H9 (cell line): ENCODE results near the gene AIFM3. TPM values are rescaled to one million over a fixed set of nuclear protein-coding genes. Genes with fewer than 3 reads are reported as not detected.

Experiments used
- DNase-seq: peaks from one replicate; pipeline ENCODE4 v3.0.0-alpha.2; 2017
- H2AFZ ChIP-seq: one replicate; pipeline ENCODE4 v1.6.1; 2013; ENCODE audit warnings: mild to moderate bottlenecking, low read length, control low read depth, moderate library complexity
- H2AK5ac ChIP-seq: 2 replicates; pipeline ENCODE4 v1.6.1; 2013; ENCODE audit warnings: low read length, control low read depth, mixed read lengths; ENCODE audit not compliant: insufficient read length
- H2BK120ac ChIP-seq: one replicate; pipeline ENCODE4 v1.6.1; 2013; ENCODE audit warnings: low read depth, mild to moderate bottlenecking, low read length, control low read depth, inconsistent platforms; ENCODE audit not compliant: poor library complexity, severe bottlenecking
- H2BK12ac ChIP-seq: 2 replicates; pipeline ENCODE4 v1.6.1; 2013; ENCODE audit warnings: low read length, control low read depth, mixed read lengths, low read depth; ENCODE audit not compliant: insufficient read length
- H2BK15ac ChIP-seq: 2 replicates; pipeline ENCODE4 v1.6.1; 2013; ENCODE audit warnings: low read depth, low read length, control low read depth
- H2BK20ac ChIP-seq: one replicate; pipeline ENCODE4 v1.6.1; 2013; ENCODE audit warnings: low read depth, mild to moderate bottlenecking, low read length, control low read depth, inconsistent platforms; ENCODE audit not compliant: poor library complexity, severe bottlenecking
- H2BK5ac ChIP-seq: 2 replicates; pipeline ENCODE4 v1.6.1; 2013; ENCODE audit warnings: low read length, control low read depth, mixed read lengths; ENCODE audit not compliant: insufficient read length
- H3K14ac ChIP-seq: 2 replicates; pipeline ENCODE4 v1.6.1; 2013; ENCODE audit warnings: low read length, control low read depth; ENCODE audit not compliant: insufficient read depth
- H3K18ac ChIP-seq: 2 replicates; pipeline ENCODE4 v1.6.1; 2013; ENCODE audit warnings: low read depth, mild to moderate bottlenecking, mixed read lengths, low read length, control low read depth; ENCODE audit not compliant: insufficient read length
- H3K23ac ChIP-seq: 2 replicates; pipeline ENCODE4 v1.6.1; 2013; ENCODE audit warnings: low read length, control low read depth, mixed read lengths, low read depth; ENCODE audit not compliant: insufficient read length
- H3K23me2 ChIP-seq: 2 replicates; pipeline ENCODE4 v1.6.1; 2013; ENCODE audit warnings: low read depth, mild to moderate bottlenecking, mixed read lengths, low read length, control low read depth; ENCODE audit not compliant: insufficient read length, poor library complexity, severe bottlenecking
- H3K27ac ChIP-seq: 2 replicates; pipeline ENCODE4 v1.5.1; 2013; ENCODE audit warnings: low read length, control low read depth, mixed read lengths, low read depth; ENCODE audit not compliant: insufficient read length
- H3K27me3 ChIP-seq: 2 replicates; pipeline ENCODE4 v1.6.1; 2013; ENCODE audit warnings: low read length, control low read depth, inconsistent platforms; ENCODE audit not compliant: insufficient read depth
- H3K4ac ChIP-seq: 2 replicates; pipeline ENCODE4 v1.6.1; 2013; ENCODE audit warnings: low read depth, mild to moderate bottlenecking, control low read depth, inconsistent platforms, low read length, moderate library complexity
- H3K4me1 ChIP-seq: 2 replicates; pipeline ENCODE4 v1.6.1; 2013; ENCODE audit warnings: low read length, control low read depth, inconsistent platforms; ENCODE audit not compliant: insufficient read depth
- H3K4me2 ChIP-seq: 2 replicates; pipeline ENCODE4 v1.6.1; 2013; ENCODE audit warnings: low read length, control low read depth, mixed read lengths; ENCODE audit not compliant: insufficient read length, insufficient read depth
- H3K56ac ChIP-seq: 2 replicates; pipeline ENCODE4 v1.6.1; 2013; ENCODE audit warnings: low read depth, mild to moderate bottlenecking, mixed read lengths, low read length, control low read depth; ENCODE audit not compliant: insufficient read length
- H3K79me1 ChIP-seq: 2 replicates; pipeline ENCODE4 v1.6.1; 2013; ENCODE audit warnings: low read depth, mild to moderate bottlenecking, moderate library complexity, low read length, control low read depth, inconsistent platforms; ENCODE audit not compliant: insufficient read depth, poor library complexity, severe bottlenecking
- H3K79me2 ChIP-seq: 2 replicates; pipeline ENCODE4 v1.6.1; 2013; ENCODE audit warnings: low read length, control low read depth, inconsistent platforms; ENCODE audit not compliant: insufficient read depth
- H3K9ac ChIP-seq: 2 replicates; pipeline ENCODE4 v1.6.1; 2013; ENCODE audit warnings: low read length, control low read depth, mixed read lengths; ENCODE audit not compliant: insufficient read length; ENCODE audit errors: extremely low read depth
- H3K9me3 ChIP-seq: one replicate; pipeline ENCODE4 v1.6.1; 2013; ENCODE audit warnings: low read depth, low read length, inconsistent platforms; ENCODE audit not compliant: control insufficient read depth
- H3T11ph ChIP-seq: one replicate; pipeline ENCODE4 v1.6.1; 2013; ENCODE audit warnings: mild to moderate bottlenecking, low read length, control low read depth, inconsistent platforms
- H4K20me1 ChIP-seq: one replicate; pipeline ENCODE4 v1.6.1; 2013; ENCODE audit not compliant: control insufficient read depth, insufficient read length, insufficient read depth
- H4K5ac ChIP-seq: 2 replicates; pipeline ENCODE4 v1.6.1; 2013; ENCODE audit warnings: low read depth, mild to moderate bottlenecking, mixed read lengths, low read length, control low read depth; ENCODE audit not compliant: insufficient read length
- H4K8ac ChIP-seq: replicated peaks from 2 replicates; pipeline ENCODE4 v1.6.1; 2013; ENCODE audit warnings: low read length, control low read depth, mixed read lengths, low read depth; ENCODE audit not compliant: insufficient read length
- H4K91ac ChIP-seq: 2 replicates; pipeline ENCODE4 v1.6.1; 2013; ENCODE audit warnings: low read depth, mild to moderate bottlenecking, moderate library complexity, mixed read lengths, low read length, control low read depth; ENCODE audit not compliant: insufficient read length
- H3K27ac Mint-ChIP-seq, 3 experiments: 2 replicates in 2 of 3; 3 replicates in 1 of 3; pipeline ENCODE4 v1.8.0; 2020 to 2021; ENCODE audit warnings: mixed read lengths in 3 of 3, mild to moderate bottlenecking in 1 of 3, moderate library complexity in 1 of 3
- H3K27me3 Mint-ChIP-seq: 2 replicates; pipeline ENCODE4 v1.8.0; 2021; ENCODE audit warnings: low read depth, mild to moderate bottlenecking, moderate library complexity, mixed read lengths
- H3K36me3 Mint-ChIP-seq, 3 experiments: 2 replicates in 2 of 3; 3 replicates in 1 of 3; pipeline ENCODE4 v1.8.0; 2020 to 2021; ENCODE audit warnings: low read depth in 3 of 3, mixed read lengths in 3 of 3; ENCODE audit not compliant: insufficient read depth in 1 of 3
- H3K4me1 Mint-ChIP-seq, 2 experiments: 2 replicates each; pipeline ENCODE4 v1.8.0; 2020; ENCODE audit warnings: mixed read lengths in 2 of 2
- H3K4me3 Mint-ChIP-seq, 2 experiments: 2 replicates in 1 of 2; 3 replicates in 1 of 2; pipeline ENCODE4 v1.8.0; 2020 to 2021; ENCODE audit warnings: mild to moderate bottlenecking in 2 of 2, mixed read lengths in 2 of 2, moderate library complexity in 1 of 2
- H3K9me3 Mint-ChIP-seq, 2 experiments: 2 replicates in 1 of 2; 3 replicates in 1 of 2; pipeline ENCODE4 v1.8.0; 2020; ENCODE audit warnings: mild to moderate bottlenecking in 2 of 2, mixed read lengths in 2 of 2, moderate library complexity in 1 of 2
- WGBS: extraction: QIAGEN DNeasy Blood & Tissue Kit; methylation state at CpG from one replicate; pipeline ENCODE4 v1.1.7; 2013; ENCODE audit warnings: missing lambda C conversion rate, low lambda C conversion rate, mixed read lengths; ENCODE audit not compliant: insufficient read length; ENCODE audit errors: extremely low coverage; 5-methylcytosine and 5-hydroxymethylcytosine counted together
- total RNA-seq: library from RNA; stranded (reverse); gene quantifications from 2 replicates; pipeline ENCODE4 v1.2.1, GENCODE V29; 2021
- TF ChIP-seq, protein P1 (sequence below): fragments of 200-600 bp; sonication (generic); conservative IDR thresholded peaks from 3 replicates; pipeline ENCODE4 v1.8.0; 2021; ENCODE audit warnings: antibody characterized with exemption, mild to moderate bottlenecking

Gene AIFM3
- total RNA-seq, 1 experiment from 2014 or later, result 1.9 TPM

DNA sequence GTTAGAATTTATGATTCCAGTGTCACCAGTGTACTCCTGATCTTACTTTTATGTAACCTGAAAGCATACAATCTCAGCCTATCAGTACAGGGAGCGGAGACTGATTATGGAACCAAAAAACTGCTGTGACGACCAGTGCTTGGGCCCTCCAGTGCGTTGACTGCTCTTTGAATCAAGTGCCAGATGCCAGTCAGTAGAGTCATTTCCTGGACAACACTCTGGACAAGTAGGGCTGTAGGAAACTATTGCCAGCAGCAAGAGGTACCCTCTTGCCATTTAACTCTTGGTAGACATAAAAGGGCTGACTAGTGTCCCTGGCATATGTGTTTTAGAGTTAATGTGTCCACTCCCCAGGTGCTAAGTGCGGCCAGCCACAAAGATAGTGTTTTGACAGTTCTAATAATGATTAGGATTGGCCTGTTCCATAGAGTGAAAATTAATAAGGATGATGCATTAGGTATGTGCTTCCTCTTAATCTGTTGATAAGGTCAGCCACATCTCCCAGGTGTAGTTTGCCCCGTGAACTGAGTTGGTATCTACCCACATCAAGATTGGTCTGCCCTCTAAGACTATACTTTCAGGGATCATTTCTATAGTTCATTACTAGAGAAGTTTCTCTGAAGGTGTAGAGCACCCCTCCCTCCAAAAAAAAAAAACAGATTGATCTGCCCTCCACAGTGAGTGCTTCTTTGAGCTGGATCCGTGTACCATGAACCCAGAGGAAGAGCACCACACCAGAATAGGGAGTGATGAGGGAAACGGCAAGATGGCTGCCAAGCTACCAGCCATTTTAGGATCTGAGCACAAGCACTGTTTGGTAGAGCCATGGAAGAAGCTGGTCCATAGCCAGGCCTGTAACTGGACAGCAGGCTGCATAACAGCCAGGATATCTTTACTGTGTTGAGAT, 20.7 kb upstream of the AIFM3 start:
- Mint-ChIP-seq H3K4me1 (peaks cover 3 to 17% of the 10 kb centered on the region in 2 experiments; a peak in 2 of 4 replicates), H3K27me3 (no peaks in the 10 kb centered on the region; the same call in 1 of the 2 replicates), H3K36me3 (peaks cover 25 to 35% (median 34%) of the 10 kb centered on the region in 3 experiments; a peak in 6 of 7 replicates), H3K4me3 (no peak overlapping the region), H3K9me3 (no peaks in the 10 kb centered on the region), H3K27ac (no peak overlapping the region)
- H3K79me2 ChIP-seq, result peaks cover 48% of the 10 kb centered on the region; the same call in 1 of the 2 replicates
- H3K79me1 ChIP-seq, result peaks cover 7% of the 10 kb centered on the region
- no peak overlapping the region for H4K5ac ChIP-seq
- no peak overlapping the region for H3K56ac ChIP-seq
- H4K91ac ChIP-seq, result no peak overlapping the region
- no peak overlapping the region for H3T11ph ChIP-seq
- no peaks in the 10 kb centered on the region for H3K23me2 ChIP-seq
- no peak overlapping the region for H3K14ac ChIP-seq
- WGBS, result no CpG with 5 or more reads among the region's 7 CpGs
- no peaks in the 10 kb centered on the region for H3K9me3 ChIP-seq
- H2BK20ac ChIP-seq, result no peak overlapping the region
- H4K8ac ChIP-seq, result no peak overlapping the region
- no peak overlapping the region for H2AK5ac ChIP-seq
- H2BK12ac ChIP-seq, result no peak overlapping the region
- no peak overlapping the region for H3K18ac ChIP-seq
- no peak overlapping the region for H3K27ac ChIP-seq
- no peak for DNase-seq
- TF ChIP-seq, protein P1, sequence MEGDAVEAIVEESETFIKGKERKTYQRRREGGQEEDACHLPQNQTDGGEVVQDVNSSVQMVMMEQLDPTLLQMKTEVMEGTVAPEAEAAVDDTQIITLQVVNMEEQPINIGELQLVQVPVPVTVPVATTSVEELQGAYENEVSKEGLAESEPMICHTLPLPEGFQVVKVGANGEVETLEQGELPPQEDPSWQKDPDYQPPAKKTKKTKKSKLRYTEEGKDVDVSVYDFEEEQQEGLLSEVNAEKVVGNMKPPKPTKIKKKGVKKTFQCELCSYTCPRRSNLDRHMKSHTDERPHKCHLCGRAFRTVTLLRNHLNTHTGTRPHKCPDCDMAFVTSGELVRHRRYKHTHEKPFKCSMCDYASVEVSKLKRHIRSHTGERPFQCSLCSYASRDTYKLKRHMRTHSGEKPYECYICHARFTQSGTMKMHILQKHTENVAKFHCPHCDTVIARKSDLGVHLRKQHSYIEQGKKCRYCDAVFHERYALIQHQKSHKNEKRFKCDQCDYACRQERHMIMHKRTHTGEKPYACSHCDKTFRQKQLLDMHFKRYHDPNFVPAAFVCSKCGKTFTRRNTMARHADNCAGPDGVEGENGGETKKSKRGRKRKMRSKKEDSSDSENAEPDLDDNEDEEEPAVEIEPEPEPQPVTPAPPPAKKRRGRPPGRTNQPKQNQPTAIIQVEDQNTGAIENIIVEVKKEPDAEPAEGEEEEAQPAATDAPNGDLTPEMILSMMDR, result no peak
- H2BK15ac ChIP-seq, result no peak overlapping the region
- H3K23ac ChIP-seq, result no peak overlapping the region
- H3K4me2 ChIP-seq, result no peak overlapping the region
- H3K4me1 ChIP-seq, result no peaks in the 10 kb centered on the region
- no peak overlapping the region for H3K9ac ChIP-seq
- H2AFZ ChIP-seq, result no peak overlapping the region
- no peaks in the 10 kb centered on the region for H4K20me1 ChIP-seq
- no peak overlapping the region for H3K4ac ChIP-seq
- H2BK5ac ChIP-seq, result no peak overlapping the region
- no peaks in the 10 kb centered on the region for H3K27me3 ChIP-seq
- no peak overlapping the region for H2BK120ac ChIP-seq
